Erythroblast (primary cell): ENCODE data around the gene GPR21.

Experiments used
- DNase-seq, 2 experiments: peaks; one replicate each; lab custom pipeline; 2025; lab: John Stamatoyannopoulos, UW
- GATA1 ChIP-seq: IDR thresholded peaks from 2 replicates; pipeline ENCODE4 v1.6.1; 2011; ENCODE audit warnings: low read depth, mild to moderate bottlenecking, control low read depth, low read length, moderate library complexity
- POLR2A ChIP-seq: IDR thresholded peaks from 2 replicates; pipeline ENCODE4 v1.6.1; 2011; ENCODE audit warnings: mild to moderate bottlenecking, low read length

Gene GPR21

DNA sequence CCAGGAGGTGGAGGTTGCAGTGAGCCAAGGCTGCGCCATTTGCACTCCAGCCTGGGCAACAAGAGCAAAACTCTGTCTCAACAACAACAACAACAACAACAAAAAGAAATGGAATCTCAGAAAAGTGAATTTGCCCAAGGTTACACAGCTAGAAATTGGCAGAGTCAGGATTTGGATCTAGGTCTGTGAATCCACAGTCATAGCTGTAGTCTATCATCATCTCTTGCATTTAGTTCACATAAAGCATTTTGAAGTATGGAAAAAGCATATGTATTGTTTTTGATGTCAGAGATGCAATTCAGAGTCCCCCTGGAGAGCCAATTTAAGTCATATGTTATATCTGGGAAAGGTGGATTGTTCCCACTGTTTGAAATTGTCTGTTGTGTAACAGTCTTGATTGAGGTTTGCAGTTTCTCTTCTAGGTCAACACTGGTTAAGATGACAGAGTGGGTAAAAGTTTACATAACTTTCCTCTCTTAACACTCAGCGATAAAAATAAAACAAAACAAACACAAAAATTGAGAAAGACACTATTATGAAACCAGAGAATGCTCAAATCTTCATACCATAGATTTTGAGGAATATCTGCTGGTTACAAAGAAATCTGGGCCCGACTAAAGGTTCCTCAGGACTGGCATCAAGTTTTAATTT, 21.5 kb upstream of the GPR21 start:
- TF ChIP-seq POLR2A (no peak), GATA1 (no peak)
- DNase-seq: no peak

DNA sequence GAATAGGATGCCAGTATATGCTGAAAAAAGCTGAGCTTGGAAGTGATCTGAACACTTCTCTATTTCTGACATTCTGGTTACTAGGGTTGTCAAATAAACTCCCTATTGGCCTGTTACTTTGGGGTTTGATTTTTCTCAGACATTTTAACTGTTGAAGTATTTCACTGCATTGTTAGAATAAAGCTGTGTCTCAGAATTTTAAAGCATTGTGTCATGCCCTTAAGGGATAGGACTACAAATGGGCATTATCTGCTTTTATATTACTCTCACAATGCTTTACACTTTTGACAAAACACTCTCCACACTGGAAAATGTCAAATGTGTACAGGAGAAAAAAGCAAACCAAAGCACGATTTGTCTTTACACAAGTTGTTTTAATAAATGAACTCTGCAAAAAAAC, 16.8 kb upstream of the GPR21 start:
- DNase-seq: no peak
- TF ChIP-seq POLR2A: no peak
- TF ChIP-seq GATA1: no peak

- no peak for TF ChIP-seq GATA1
- TF ChIP-seq POLR2A: no peak
- DNase-seq: no peak
These were observed 12.7 kb upstream of the GPR21 start for GRCh38 chr9:123020796-123021195.

GRCh38 chr9:123026425-123026824, 7.0 kb upstream of the GPR21 start:
- no peak for DNase-seq
- no peak for TF ChIP-seq GATA1

DNA sequence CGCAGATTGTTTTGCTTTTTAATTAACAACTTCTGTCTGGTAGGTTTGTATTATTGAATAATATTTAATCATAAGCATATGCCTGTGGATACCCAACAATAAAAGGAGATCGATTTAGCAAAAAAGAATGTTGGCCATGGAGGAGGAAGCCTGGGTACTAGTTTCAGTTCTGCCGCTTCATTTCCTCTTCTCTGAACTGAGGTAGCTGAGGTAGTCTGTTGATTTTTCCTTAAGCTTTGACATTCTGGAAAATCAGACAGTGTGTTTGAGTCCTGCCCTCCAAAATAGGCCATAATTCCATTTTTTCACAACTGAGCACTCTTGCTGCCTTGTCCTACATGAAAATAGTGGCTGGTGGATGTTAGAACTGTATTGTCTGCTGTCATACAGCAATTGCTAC, 6.0 kb upstream of the GPR21 start:
- no peak for DNase-seq
- TF ChIP-seq POLR2A (no peak), GATA1 (no peak)

GRCh38 chr9:123028136-123028535, 5.3 kb upstream of the GPR21 start:
- no peak for DNase-seq
- no peak for TF ChIP-seq POLR2A
- no peak for TF ChIP-seq GATA1

- no peak for DNase-seq
- TF ChIP-seq POLR2A (no peak), GATA1 (no peak)
These were observed 4.5 kb upstream of the GPR21 start for GRCh38 chr9:123028973-123029372.

GRCh38 chr9:123031963-123032362, 1.5 kb upstream of the GPR21 start:
- TF ChIP-seq GATA1 (no peak), POLR2A (no peak)
- no peak for DNase-seq

DNA sequence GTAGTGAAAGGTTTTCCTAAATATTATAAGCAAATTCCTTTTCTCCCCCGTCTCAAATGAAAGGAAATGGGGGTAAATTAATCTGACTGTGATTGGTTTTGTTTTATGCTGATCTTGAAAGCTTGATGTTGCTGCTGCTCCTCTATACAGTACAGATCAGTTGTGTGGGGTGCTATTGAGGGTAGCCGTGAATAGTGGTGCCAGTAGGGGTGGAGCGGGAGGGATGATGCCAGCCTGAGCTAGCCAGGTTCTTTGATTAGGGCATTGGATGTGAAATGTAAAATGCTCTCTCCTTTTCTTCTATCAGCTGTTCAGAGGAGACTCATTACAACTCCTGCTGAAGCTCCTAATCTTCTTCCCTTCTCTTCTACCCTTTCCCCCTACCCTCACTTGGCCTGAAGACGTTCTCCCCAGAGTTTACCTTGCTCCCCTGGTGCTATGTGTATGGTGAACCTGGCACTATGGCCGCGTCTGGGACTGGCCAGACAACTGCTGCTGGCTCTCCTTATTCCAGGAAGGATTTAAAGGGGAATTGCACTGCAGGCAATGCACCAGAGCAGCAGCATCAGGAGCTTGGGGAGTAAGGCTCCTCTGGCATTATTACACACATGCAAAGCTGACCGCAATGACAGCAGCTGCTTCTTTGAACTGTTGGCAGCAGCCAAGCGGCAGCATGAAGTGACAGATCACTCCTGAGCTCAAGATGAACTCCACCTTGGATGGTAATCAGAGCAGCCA, 566 bp downstream of the GPR21 start:
- TF ChIP-seq POLR2A: no peak
- DNase-seq: peak; percentile 46 to 49

DNA sequence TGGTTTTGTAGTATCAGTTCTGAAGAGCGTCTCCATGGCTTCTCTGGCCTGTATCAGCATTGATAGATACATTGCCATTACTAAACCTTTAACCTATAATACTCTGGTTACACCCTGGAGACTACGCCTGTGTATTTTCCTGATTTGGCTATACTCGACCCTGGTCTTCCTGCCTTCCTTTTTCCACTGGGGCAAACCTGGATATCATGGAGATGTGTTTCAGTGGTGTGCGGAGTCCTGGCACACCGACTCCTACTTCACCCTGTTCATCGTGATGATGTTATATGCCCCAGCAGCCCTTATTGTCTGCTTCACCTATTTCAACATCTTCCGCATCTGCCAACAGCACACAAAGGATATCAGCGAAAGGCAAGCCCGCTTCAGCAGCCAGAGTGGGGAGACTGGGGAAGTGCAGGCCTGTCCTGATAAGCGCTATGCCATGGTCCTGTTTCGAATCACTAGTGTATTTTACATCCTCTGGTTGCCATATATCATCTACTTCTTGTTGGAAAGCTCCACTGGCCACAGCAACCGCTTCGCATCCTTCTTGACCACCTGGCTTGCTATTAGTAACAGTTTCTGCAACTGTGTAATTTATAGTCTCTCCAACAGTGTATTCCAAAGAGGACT, 1.5 kb downstream of the GPR21 start:
- peak; percentile 71 to 81 for DNase-seq
- TF ChIP-seq GATA1 (no peak), POLR2A (no peak)

GRCh38 chr9:123035791-123036190, 2.3 kb downstream of the GPR21 start:
- TF ChIP-seq POLR2A (no peak), GATA1 (no peak)
- no peak for DNase-seq

- no peak for DNase-seq
- TF ChIP-seq GATA1 (no peak), POLR2A (no peak)
These were observed 3.6 kb downstream of the GPR21 start for GRCh38 chr9:123036893-123037545.

DNA sequence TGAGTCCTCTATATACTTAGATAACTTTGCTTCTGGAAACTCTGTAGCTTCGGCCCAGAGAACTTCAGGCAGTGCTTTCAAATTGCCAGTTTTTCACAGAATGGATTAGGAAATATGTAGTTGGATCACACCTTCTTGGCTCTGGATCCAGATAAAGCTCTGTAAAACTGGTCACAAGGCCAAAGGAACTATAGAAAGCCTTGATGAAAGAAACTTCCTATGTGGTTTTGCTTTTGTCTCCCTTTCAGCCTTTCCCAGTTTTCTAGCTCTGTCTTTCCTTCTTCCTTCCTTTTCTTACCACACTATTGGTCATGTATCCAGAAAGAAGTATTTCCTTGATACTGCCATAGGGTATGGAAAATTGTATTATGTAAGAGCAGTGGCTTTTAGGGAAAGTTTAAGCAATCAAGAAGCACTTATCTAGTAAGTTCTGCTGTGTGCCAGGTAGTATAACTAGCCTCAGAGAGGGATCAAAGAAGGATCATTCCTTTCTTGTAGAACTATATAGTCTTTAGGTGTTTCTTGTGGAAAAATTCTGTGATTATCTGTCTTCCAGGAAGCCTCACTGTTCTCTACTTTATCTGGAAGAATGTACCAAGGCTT, 6.3 kb downstream of the GPR21 start:
- DNase-seq: no peak
- TF ChIP-seq GATA1: no peak

- TF ChIP-seq POLR2A (no peak), GATA1 (no peak)
- no peak for DNase-seq
These were observed 7.3 kb downstream of the GPR21 start for GRCh38 chr9:123040801-123041200.

- TF ChIP-seq GATA1: no peak
- TF ChIP-seq POLR2A: no peak
- no peak for DNase-seq
These were observed 8.0 kb downstream of the GPR21 start for GRCh38 chr9:123041489-123041888.
